Activated B cell treated with CpG ODN at 0.5 μM for 24 hours (primary cell): ENCODE data around the gene WAPL. TPM values are rescaled to one million over a fixed set of nuclear protein-coding genes. Genes with fewer than 3 reads are reported as not detected.

Experiments
- ATAC-seq: fragments of 200-7000 bp; cut with Tn5 transposase; one replicate; pipeline ENCODE4 v1.10.0; 2021; ENCODE audit warnings: low read depth, mild to moderate bottlenecking, moderate library complexity
- CTCF ChIA-PET: fragments of 350-600 bp; sonication (Branson Sonifier 250); formaldehyde crosslinking; loops from one replicate; lab custom pipeline; 2021; ENCODE audit warnings: antibody characterized with exemption; lab: Charles Lee
- POLR2A ChIA-PET: fragments of 350-600 bp; sonication (Branson Sonifier 250); formaldehyde crosslinking; loops from one replicate; lab custom pipeline; 2021; ENCODE audit warnings: antibody characterized with exemption; lab: Charles Lee
- DNase-seq: peaks from one replicate; pipeline ENCODE4 v3.0.0; 2022
- H3K27ac Mint-ChIP-seq: one replicate; pipeline ENCODE4 v1.8.0; 2020; ENCODE audit warnings: mixed read lengths
- H3K27me3 Mint-ChIP-seq: one replicate; pipeline ENCODE4 v1.8.0; 2021; ENCODE audit warnings: mixed read lengths
- H3K36me3 Mint-ChIP-seq: one replicate; pipeline ENCODE4 v1.8.0; 2021; ENCODE audit warnings: low read depth, mixed read lengths
- H3K4me1 Mint-ChIP-seq: one replicate; pipeline ENCODE4 v1.8.0; 2021; ENCODE audit warnings: mixed read lengths
- H3K4me3 Mint-ChIP-seq: one replicate; pipeline ENCODE4 v1.8.0; 2020; ENCODE audit warnings: mild to moderate bottlenecking, mixed read lengths
- H3K9me3 Mint-ChIP-seq: one replicate; pipeline ENCODE4 v1.8.0; 2020; ENCODE audit warnings: mixed read lengths
- CTCF ChIP-seq: fragments of 200-600 bp; IDR thresholded peaks from one replicate; pipeline ENCODE4 v1.8.0; 2022; ENCODE audit warnings: antibody characterized with exemption, mild to moderate bottlenecking
- intact Hi-C: fragments of 100-400 bp; cut with micrococcal nuclease; formaldehyde crosslinking; loops from one replicate; pipeline ENCODE4 v1.15.1; 2024
- total RNA-seq: library from RNA; stranded (reverse); gene quantifications from 2 replicates; pipeline ENCODE4 v1.2.3, GENCODE V29; 2022

The WAPL gene
- total RNA-seq, 1 donor from 2014 or later = 38.5 TPM

DNA sequence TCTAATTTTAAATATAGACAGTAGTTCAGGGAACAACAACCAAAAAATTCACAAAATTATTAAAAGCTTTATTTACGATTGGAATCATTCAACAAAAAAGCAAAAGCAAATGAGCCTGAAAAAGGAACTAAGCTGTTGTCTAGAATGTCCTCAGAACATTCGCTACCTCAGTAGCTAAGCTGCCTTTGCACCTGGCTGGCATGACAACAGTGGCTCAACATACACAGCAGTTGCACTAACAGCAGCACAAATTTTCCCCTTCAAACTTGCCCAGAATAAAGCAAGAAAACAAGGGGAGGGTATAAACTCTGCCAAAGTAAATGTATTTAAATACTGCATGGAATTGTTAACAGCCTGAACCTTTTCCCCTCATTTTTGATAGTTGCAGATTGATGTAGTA, 84.6 kb downstream of the WAPL start:
- intact Hi-C loops = no loop called here

DNA sequence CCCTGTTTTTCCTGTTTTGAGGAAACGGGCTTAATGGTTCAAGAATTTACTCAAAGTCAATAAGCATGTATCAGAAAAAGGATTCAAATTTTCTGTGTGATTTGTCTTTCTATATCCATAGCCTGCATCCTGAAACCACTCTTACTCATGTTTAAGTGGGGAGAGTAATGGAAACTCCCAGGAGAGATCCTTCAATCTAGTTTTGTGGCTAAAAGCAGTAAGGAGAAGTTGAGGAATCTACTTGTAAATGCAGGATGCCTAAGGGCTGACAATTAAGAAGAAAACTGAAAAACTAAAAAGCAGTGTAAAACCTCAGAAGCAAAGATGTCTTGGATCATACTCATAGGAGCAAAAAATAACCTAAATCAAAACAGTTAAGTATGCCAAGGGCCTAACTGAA, 86.9 kb downstream of the WAPL start:
- H3K36me3 Mint-ChIP-seq = peaks cover 46% of the 10 kb centered on the region
- intact Hi-C loops = no loop called here
- no peaks in the 10 kb centered on the region for H3K9me3 Mint-ChIP-seq
- H3K4me1 Mint-ChIP-seq = no peaks in the 10 kb centered on the region
- ATAC-seq (no peak), DNase-seq (no peak)
- no peak overlapping the region for H3K4me3 Mint-ChIP-seq
- POLR2A ChIA-PET = no interaction called here
- CTCF ChIA-PET = no interaction called here
- no peak for TF ChIP-seq CTCF
- H3K27me3 Mint-ChIP-seq = no peaks in the 10 kb centered on the region
- no peak overlapping the region for H3K27ac Mint-ChIP-seq

More for the DNA sequence above, 84.6 kb downstream of the WAPL start:
- ATAC-seq = no peak
- H3K9me3 Mint-ChIP-seq = no peaks in the 10 kb centered on the region
- ChIA-PET CTCF (no interaction called here), POLR2A (interaction anchor here (0.7 kb wide), 1 partner anchor 37 kb away, joined by 3 read pairs; no protein-coding TSS in a partner anchor)
- no peak overlapping the region for H3K27ac Mint-ChIP-seq
- peaks cover 66% of the 10 kb centered on the region for H3K36me3 Mint-ChIP-seq
- no peak overlapping the region for H3K4me3 Mint-ChIP-seq
- H3K4me1 Mint-ChIP-seq = no peaks in the 10 kb centered on the region
- TF ChIP-seq CTCF = no peak
- no peak for DNase-seq
- H3K27me3 Mint-ChIP-seq = no peaks in the 10 kb centered on the region

DNA sequence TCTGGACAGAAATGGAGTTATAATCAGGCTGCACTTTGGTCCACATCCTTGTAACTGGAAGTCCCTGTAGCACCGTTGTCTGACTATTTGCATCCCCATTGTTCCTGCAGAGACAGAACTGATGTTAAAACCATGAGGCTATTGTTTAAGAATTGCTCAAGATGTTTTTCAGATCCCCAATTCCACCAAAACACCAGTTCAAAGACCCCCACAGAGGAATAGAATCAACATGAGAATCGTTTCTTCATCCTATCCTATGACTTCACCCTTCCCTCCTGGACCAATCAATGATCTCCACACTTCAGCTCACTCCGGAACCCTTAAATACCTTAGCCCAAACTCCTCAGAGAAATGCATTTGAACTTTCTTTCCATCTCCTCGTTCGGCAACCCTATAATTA, 97.9 kb downstream of the WAPL start:
- Mint-ChIP-seq H3K4me1 (no peaks in the 10 kb centered on the region), H3K9me3 (no peaks in the 10 kb centered on the region), H3K36me3 (no peaks in the 10 kb centered on the region), H3K4me3 (no peak overlapping the region), H3K27ac (no peak overlapping the region), H3K27me3 (no peaks in the 10 kb centered on the region)
- intact Hi-C loops = no loop called here
- no peak for ATAC-seq
- ChIA-PET CTCF (no interaction called here), POLR2A (no interaction called here)
- no peak for TF ChIP-seq CTCF
- DNase-seq = no peak

- Mint-ChIP-seq H3K27ac (no peak overlapping the region), H3K36me3 (no peaks in the 10 kb centered on the region), H3K4me3 (no peak overlapping the region), H3K4me1 (peaks cover 12% of the 10 kb centered on the region), H3K9me3 (no peaks in the 10 kb centered on the region), H3K27me3 (no peaks in the 10 kb centered on the region)
- TF ChIP-seq CTCF = no peak
- CTCF ChIA-PET = interaction anchor here (4.0 kb wide), 1 partner anchor 19 kb away, joined by 14 read pairs; no protein-coding TSS in a partner anchor
- intact Hi-C loops = no loop called here
- no peak for DNase-seq
- ATAC-seq = no peak
- POLR2A ChIA-PET = no interaction called here
These were observed 102.5 kb downstream of the WAPL start for GRCh38 chr10:86419101-86419500.

- no peak for ATAC-seq
- H3K4me1 Mint-ChIP-seq = peaks cover 45% of the 10 kb centered on the region
- ChIA-PET CTCF (interaction anchor here (4.0 kb wide), 1 partner anchor 16 kb away, joined by 14 read pairs; no protein-coding TSS in a partner anchor), POLR2A (no interaction called here)
- H3K36me3 Mint-ChIP-seq = no peaks in the 10 kb centered on the region
- intact Hi-C loops = no loop called here
- H3K9me3 Mint-ChIP-seq = no peaks in the 10 kb centered on the region
- no peak overlapping the region for H3K4me3 Mint-ChIP-seq
- no peak overlapping the region for H3K27ac Mint-ChIP-seq
- TF ChIP-seq CTCF = no peak
- no peak for DNase-seq
- H3K27me3 Mint-ChIP-seq = no peaks in the 10 kb centered on the region
These were observed 106.0 kb downstream of the WAPL start for GRCh38 chr10:86415583-86415982.
